GM12872 (cell line): ENCODE results near the gene RAI1.

Experiments used
- TF ChIP-seq, protein P1 (sequence below): IDR thresholded peaks from 3 replicates; pipeline ENCODE4 v1.5.1; 2011; ENCODE audit warnings: low read depth, mild to moderate bottlenecking, low read length, moderate library complexity; ENCODE audit not compliant: insufficient read depth

RAI1 gene

DNA sequence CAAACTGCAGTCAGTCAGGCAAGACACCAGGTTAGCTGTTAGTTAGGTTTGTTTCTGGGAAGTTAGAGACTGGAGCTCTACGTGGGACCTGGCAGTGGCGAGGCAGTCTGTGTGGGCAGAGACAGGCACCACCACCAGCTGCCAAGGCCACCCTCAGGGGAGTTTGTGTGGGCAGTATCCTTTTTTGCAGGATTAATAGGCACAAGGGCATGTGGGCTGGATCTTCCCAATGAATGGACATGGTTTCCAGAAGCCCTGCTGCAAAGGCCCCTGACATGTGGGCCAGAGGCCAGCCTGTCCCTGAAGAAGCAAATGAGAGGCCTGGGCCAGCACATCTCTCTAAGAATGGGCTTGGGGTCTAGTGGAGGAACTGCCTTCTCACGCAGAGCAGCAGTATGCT is 174.7 kb downstream of the RAI1 start:
- TF ChIP-seq, protein P1, sequence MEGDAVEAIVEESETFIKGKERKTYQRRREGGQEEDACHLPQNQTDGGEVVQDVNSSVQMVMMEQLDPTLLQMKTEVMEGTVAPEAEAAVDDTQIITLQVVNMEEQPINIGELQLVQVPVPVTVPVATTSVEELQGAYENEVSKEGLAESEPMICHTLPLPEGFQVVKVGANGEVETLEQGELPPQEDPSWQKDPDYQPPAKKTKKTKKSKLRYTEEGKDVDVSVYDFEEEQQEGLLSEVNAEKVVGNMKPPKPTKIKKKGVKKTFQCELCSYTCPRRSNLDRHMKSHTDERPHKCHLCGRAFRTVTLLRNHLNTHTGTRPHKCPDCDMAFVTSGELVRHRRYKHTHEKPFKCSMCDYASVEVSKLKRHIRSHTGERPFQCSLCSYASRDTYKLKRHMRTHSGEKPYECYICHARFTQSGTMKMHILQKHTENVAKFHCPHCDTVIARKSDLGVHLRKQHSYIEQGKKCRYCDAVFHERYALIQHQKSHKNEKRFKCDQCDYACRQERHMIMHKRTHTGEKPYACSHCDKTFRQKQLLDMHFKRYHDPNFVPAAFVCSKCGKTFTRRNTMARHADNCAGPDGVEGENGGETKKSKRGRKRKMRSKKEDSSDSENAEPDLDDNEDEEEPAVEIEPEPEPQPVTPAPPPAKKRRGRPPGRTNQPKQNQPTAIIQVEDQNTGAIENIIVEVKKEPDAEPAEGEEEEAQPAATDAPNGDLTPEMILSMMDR, result no peak

DNA sequence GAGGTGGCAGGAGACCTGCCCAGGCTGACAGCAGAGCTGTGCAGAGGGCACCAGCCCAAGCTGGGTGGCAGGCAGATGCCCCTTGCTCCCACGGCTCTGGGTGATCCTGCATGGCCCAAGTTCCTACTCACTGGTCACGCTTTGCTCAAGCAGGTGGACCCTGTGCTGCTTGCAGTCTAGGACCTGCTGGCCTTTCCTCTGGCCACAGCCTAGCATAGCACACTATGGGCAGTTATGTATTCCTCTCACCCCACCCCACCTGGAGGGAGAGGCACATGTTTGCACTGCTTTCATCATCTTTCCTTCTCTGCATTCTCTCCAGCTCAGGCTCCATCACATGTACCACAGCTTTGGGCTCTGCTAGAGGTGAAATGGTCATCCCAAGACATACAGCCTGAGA is 175.1 kb downstream of the RAI1 start:
- TF ChIP-seq, protein P1, result no peak

DNA sequence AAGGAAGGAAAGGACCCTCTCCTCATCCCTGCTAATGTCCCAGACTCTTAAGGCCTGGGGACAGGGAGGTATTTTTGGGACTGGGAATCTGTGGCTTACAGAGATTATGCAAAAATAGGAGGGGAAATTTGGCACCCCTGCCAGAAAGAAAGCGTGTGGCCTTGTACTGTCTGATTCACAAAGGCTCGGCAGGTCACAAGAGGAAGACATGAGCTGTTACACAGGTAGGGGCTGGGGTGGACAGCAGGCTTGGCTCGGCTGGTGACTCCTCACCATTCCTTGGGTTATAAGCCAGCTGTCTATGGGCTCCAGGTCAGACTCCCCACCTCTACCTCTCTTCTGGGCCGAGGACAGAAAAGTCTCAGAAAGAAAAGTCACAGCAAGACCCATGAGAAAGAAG is 176.2 kb downstream of the RAI1 start:
- TF ChIP-seq, protein P1, result no peak

DNA sequence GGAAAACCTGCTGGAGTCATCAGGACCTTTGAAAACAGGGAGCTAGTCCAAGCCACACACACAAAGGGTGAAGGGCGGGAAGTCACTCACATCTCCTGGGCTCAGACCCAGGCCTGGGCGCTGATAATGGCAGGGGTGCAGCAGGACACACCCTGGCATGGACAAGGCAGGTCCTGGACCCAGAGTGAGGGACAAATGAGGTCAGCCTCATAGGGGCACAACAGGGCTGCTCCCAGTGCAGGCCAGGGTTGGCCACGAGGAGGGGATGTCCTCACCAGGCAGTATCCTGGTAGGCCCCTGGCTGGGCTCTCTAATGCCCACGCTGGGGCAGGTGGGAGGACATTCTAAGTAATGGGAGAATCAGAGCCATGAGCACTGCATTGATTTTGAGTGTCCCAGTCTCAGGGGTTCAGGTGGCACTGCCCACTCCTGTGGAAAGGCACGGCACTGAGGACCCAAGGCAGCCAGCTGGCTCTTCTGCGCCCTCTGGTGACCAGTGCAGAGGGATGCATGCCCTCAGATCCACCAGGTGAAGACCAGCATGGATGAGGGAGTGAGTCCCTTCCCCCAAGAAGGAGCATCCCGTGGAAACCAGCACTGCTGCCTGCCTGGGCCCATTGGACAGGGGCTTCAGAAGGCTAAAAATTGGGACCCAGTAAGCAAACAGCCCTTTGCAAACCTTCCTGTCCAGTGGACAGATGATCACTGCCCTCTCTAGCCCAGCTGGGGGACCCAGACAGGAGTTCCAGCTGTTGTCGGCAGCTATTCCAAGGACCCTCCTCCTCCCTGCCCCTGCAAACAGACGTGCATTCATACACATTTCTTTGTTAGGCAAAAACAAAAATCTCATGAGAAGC is 178.9 kb downstream of the RAI1 start:
- TF ChIP-seq, protein P1, result peak; percentile 99

DNA sequence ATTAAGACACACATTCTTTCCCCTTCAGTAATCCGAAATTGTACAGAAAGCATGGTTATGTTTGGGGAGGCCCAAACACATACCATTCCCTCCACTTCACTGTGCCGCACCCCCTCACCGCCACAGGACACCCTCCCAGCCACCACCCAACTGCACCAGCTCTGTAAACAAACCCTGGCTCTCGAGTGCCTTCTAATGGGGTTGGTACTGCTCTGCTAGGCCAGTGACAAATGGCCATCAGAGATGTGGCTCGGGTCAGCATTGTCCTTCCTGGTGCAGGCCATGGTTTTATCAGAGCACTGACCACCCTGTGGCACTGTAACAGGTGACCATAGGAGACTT is 179.5 kb downstream of the RAI1 start:
- TF ChIP-seq, protein P1, result no peak
